ENCODE results near the gene GATAD2A. TPM values are rescaled to one million over a fixed set of nuclear protein-coding genes. Genes with fewer than 3 reads are reported as not detected.

The GATAD2A gene
- polyA plus RNA-seq, 1 donor (not counting 4 experiments of a cell fraction or from before 2014, with no cell fraction given) = 28.4 TPM

DNA sequence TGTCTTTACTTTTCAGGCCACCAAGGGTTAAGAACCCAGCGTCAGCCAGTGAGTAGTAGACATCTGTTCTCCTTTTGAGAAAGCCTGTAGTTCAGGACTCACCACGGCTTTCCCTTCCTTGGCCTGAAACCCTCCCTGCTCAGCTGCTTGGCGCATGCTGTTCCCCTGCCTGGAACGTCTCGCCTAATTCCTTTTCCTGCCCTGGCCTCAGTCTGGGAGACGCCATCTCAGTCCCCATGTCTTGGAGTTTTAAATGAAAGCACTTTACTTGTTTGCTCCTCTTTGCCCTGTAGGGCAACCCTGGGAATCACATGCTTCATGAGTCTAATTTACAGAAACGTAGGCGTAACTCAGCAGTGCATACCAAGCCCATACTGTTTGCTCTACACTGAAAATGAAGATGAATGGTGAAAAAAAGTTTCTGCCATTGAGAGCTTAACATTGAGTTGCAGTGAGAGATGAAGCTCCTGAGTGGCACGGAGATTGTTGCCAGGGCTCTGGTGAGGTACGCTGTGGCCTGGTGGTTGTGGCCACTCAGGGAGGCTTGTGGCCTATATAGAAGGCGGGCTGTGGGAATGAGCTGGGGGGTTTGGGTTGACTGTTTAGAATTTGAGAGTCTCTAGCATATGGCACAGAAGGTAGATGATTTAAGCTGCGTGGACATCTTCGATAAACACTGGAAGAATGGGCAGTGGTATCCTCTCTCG is 52.8 kb downstream of the GATAD2A start:
- Histone ChIP-seq H3K9ac (ENCODE audit: control insufficient read depth, extremely low read depth, insufficient read depth, low read length) (no peak overlapping the region), H3K27me3 (ENCODE audit: control insufficient read depth, extremely low read depth, insufficient read depth, low read length) (no peaks in the 10 kb centered on the region), H4K20me1 (ENCODE audit: control insufficient read depth, extremely low read depth, insufficient read depth, low read length) (peaks cover 33% of the 10 kb centered on the region), H3K4me3 (ENCODE audit: control insufficient read depth in 2 of 3, extremely low read depth in 1 of 3, insufficient read depth in 2 of 3, low read depth in 1 of 3, low read length in 3 of 3) (no peak overlapping the region), H3K4me2 (ENCODE audit: control insufficient read depth, extremely low read depth, insufficient read depth, low read depth, low read length) (no peak overlapping the region), H3K79me2 (ENCODE audit: control insufficient read depth, insufficient read depth, low read length) (peaks cover 89% of the 10 kb centered on the region), H3K9me1 (ENCODE audit: control insufficient read depth, extremely low read depth, insufficient read depth, low read length) (peaks cover 13% of the 10 kb centered on the region), H3K9me3 (ENCODE audit: control insufficient read depth, low read depth, low read length) (no peaks in the 10 kb centered on the region), H3K36me3 (ENCODE audit: control insufficient read depth in 2 of 2, extremely low read depth in 1 of 2, insufficient read depth in 2 of 2, low read length in 2 of 2) (peaks cover 6 to 8% of the 10 kb centered on the region in 2 experiments), H2AFZ (ENCODE audit: control insufficient read depth, low read length) (no peak overlapping the region), H3K4me1 (ENCODE audit: control insufficient read depth, extremely low read depth, insufficient read depth, low read length) (peaks cover 48% of the 10 kb centered on the region), H3K27ac (ENCODE audit: control insufficient read depth, insufficient read depth, low read length) (no peak overlapping the region)
- TF ChIP-seq EZH2 (IDR thresholded peaks at IDR 0.05; ENCODE audit: low read length) = no peak
- TF ChIP-seq, protein P1, sequence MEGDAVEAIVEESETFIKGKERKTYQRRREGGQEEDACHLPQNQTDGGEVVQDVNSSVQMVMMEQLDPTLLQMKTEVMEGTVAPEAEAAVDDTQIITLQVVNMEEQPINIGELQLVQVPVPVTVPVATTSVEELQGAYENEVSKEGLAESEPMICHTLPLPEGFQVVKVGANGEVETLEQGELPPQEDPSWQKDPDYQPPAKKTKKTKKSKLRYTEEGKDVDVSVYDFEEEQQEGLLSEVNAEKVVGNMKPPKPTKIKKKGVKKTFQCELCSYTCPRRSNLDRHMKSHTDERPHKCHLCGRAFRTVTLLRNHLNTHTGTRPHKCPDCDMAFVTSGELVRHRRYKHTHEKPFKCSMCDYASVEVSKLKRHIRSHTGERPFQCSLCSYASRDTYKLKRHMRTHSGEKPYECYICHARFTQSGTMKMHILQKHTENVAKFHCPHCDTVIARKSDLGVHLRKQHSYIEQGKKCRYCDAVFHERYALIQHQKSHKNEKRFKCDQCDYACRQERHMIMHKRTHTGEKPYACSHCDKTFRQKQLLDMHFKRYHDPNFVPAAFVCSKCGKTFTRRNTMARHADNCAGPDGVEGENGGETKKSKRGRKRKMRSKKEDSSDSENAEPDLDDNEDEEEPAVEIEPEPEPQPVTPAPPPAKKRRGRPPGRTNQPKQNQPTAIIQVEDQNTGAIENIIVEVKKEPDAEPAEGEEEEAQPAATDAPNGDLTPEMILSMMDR (optimal IDR thresholded peaks at IDR 0.05 in 1 of 3, IDR thresholded peaks at IDR 0.05 in 1 of 3, conservative IDR thresholded peaks at IDR 0.05 in 1 of 3; ENCODE audit: extremely low read depth in 1 of 3, insufficient read depth in 2 of 3, low read length in 3 of 3) = no peak
- FAIRE-seq = no peak
- dilution Hi-C loops (cut with MboI; ENCODE audit: extremely low pct_ligation_motif_present, low sequenced_read_pairs) = no loop called here
- DNase-seq (ENCODE audit: low read depth, low spot score) = no peak

- DNase-seq (ENCODE audit: low read depth, low spot score) (no peak), FAIRE-seq (no peak)
- H3K27ac ChIP-seq (ENCODE audit: control insufficient read depth, insufficient read depth, low read length) = peak overlapping the region; percentile 22
- H3K36me3 ChIP-seq (ENCODE audit: control insufficient read depth in 2 of 2, extremely low read depth in 1 of 2, insufficient read depth in 2 of 2, low read length in 2 of 2) = peaks cover 6 to 8% of the 10 kb centered on the region in 2 experiments
- dilution Hi-C loops (cut with MboI; ENCODE audit: extremely low pct_ligation_motif_present, low sequenced_read_pairs) = no loop called here
- no peaks in the 10 kb centered on the region for H3K27me3 ChIP-seq (ENCODE audit: control insufficient read depth, extremely low read depth, insufficient read depth, low read length)
- H3K4me1 ChIP-seq (ENCODE audit: control insufficient read depth, extremely low read depth, insufficient read depth, low read length) = peaks cover 56% of the 10 kb centered on the region
- peak overlapping the region; percentile 15 for H3K4me2 ChIP-seq (ENCODE audit: control insufficient read depth, extremely low read depth, insufficient read depth, low read depth, low read length)
- H4K20me1 ChIP-seq (ENCODE audit: control insufficient read depth, extremely low read depth, insufficient read depth, low read length) = peaks cover 37% of the 10 kb centered on the region
- H3K9me3 ChIP-seq (ENCODE audit: control insufficient read depth, low read depth, low read length) = no peaks in the 10 kb centered on the region
- TF ChIP-seq EZH2 (IDR thresholded peaks at IDR 0.05; ENCODE audit: low read length) = no peak
- TF ChIP-seq, protein P1 (optimal IDR thresholded peaks at IDR 0.05 in 1 of 3, IDR thresholded peaks at IDR 0.05 in 1 of 3, conservative IDR thresholded peaks at IDR 0.05 in 1 of 3; ENCODE audit: extremely low read depth in 1 of 3, insufficient read depth in 2 of 3, low read length in 3 of 3) = no peak
- no peak overlapping the region for H3K4me3 ChIP-seq (ENCODE audit: control insufficient read depth in 2 of 3, extremely low read depth in 1 of 3, insufficient read depth in 2 of 3, low read depth in 1 of 3, low read length in 3 of 3)
- no peak overlapping the region for H2AFZ ChIP-seq (ENCODE audit: control insufficient read depth, low read length)
- H3K9me1 ChIP-seq (ENCODE audit: control insufficient read depth, extremely low read depth, insufficient read depth, low read length) = peaks cover 16% of the 10 kb centered on the region
- no peak overlapping the region for H3K9ac ChIP-seq (ENCODE audit: control insufficient read depth, extremely low read depth, insufficient read depth, low read length)
- H3K79me2 ChIP-seq (ENCODE audit: control insufficient read depth, insufficient read depth, low read length) = peaks cover 92% of the 10 kb centered on the region
Measured at GRCh38 chr19:19459073-19459472, 53.6 kb downstream of the GATAD2A start.
